T-helper 2 cell (primary cell): ENCODE data around the gene AP3B1.

ENCODE experiments used
- DNase-seq, 5 experiments: peaks; one replicate each; pipeline versions ENCODE4 v3.0.0 to v3.0.0-alpha.2; 2012 to 2022

Gene AP3B1

GRCh38 chr5:78291687-78292086 is 2.8 kb downstream of the AP3B1 start:
- peak in 1 of 5 experiments; percentile 8 for DNase-seq

GRCh38 chr5:78289911-78290310 is 4.6 kb downstream of the AP3B1 start:
- DNase-seq = no peak

- no peak for DNase-seq
Observed at GRCh38 chr5:78288246-78288645, 6.3 kb downstream of the AP3B1 start.

GRCh38 chr5:78287833-78288232 is 6.7 kb downstream of the AP3B1 start:
- no peak for DNase-seq

- DNase-seq = no peak
Observed at GRCh38 chr5:78287169-78287568, 7.3 kb downstream of the AP3B1 start.

- no peak for DNase-seq
Observed at GRCh38 chr5:78286290-78286689, 8.2 kb downstream of the AP3B1 start.

- DNase-seq = no peak
Observed at GRCh38 chr5:78283802-78284201, 10.7 kb downstream of the AP3B1 start.

- no peak for DNase-seq
Observed at GRCh38 chr5:78283105-78283504, 11.4 kb downstream of the AP3B1 start.

- no peak for DNase-seq
Observed at GRCh38 chr5:78280261-78280660, 14.2 kb downstream of the AP3B1 start.

GRCh38 chr5:78279194-78279593 is 15.3 kb downstream of the AP3B1 start:
- no peak for DNase-seq

GRCh38 chr5:78277715-78278114 is 16.8 kb downstream of the AP3B1 start:
- DNase-seq = no peak

GRCh38 chr5:78275998-78276543 is 18.4 kb downstream of the AP3B1 start:
- DNase-seq = no peak

- DNase-seq = no peak
Observed at GRCh38 chr5:78274540-78275197, 19.8 kb downstream of the AP3B1 start.

- DNase-seq = no peak
Observed at GRCh38 chr5:78273436-78273835, 21.1 kb downstream of the AP3B1 start.

GRCh38 chr5:78271766-78272165 is 22.7 kb downstream of the AP3B1 start:
- DNase-seq = no peak

- peak in 1 of 5 experiments; percentile 8 for DNase-seq
Observed at GRCh38 chr5:78269088-78269703, 25.3 kb downstream of the AP3B1 start.

- DNase-seq = no peak
Observed at GRCh38 chr5:78268356-78268755, 26.1 kb downstream of the AP3B1 start.

- DNase-seq = no peak
Observed at GRCh38 chr5:78265163-78265562, 29.3 kb downstream of the AP3B1 start.

GRCh38 chr5:78264600-78264999 is 29.9 kb downstream of the AP3B1 start:
- DNase-seq = no peak

- no peak for DNase-seq
Observed at GRCh38 chr5:78260771-78261170, 33.7 kb downstream of the AP3B1 start.

GRCh38 chr5:78253201-78253600 is 41.3 kb downstream of the AP3B1 start:
- DNase-seq = no peak

- no peak for DNase-seq
Observed at GRCh38 chr5:78252715-78253114, 41.8 kb downstream of the AP3B1 start.

GRCh38 chr5:78251663-78252284 is 42.7 kb downstream of the AP3B1 start:
- DNase-seq = no peak

- DNase-seq = no peak
Observed at GRCh38 chr5:78245136-78245535, 49.4 kb downstream of the AP3B1 start.
